HG02571 (cell line): ENCODE results near the gene MAP4K2.
A peak's percentile ranks its signal among the peaks of the same experiment; 100 is the strongest.
"Not testable (repeated sequence)": the region's sequence is repeated elsewhere in the genome, so short reads cannot be mapped to it uniquely, and the experiment has no call there.

Experiments
- ATAC-seq: cut with Tn5 transposase; IDR thresholded peaks from one replicate; pipeline ENCODE4 v1.9.1; 2021; ENCODE audit warnings: mild to moderate bottlenecking, moderate library complexity; ENCODE audit not compliant: unreplicated experiment

MAP4K2 gene

GRCh38 chr11:64803158-64803845 lies at the start of gene MAP4K2:
MAP4K2 (minus strand) TSS chr11:64803214; CDS start chr11:64803149, 65 bp downstream.
- ATAC-seq = peak; percentile 68

- no peak for ATAC-seq
Measured at GRCh38 chr11:64851831-64852351, 48.9 kb upstream of the MAP4K2 start.

- ATAC-seq = peak; percentile 70
Measured at GRCh38 chr11:64850979-64851567, 48.1 kb upstream of the MAP4K2 start.

GRCh38 chr11:64849598-64850356 lies 46.8 kb upstream of the MAP4K2 start:
- no peak for ATAC-seq

GRCh38 chr11:64848826-64849597 lies 46.0 kb upstream of the MAP4K2 start:
- no peak for ATAC-seq

- no peak for ATAC-seq
Measured at GRCh38 chr11:64848214-64848825, 45.3 kb upstream of the MAP4K2 start.

GRCh38 chr11:64846998-64847666 lies 44.1 kb upstream of the MAP4K2 start:
- ATAC-seq = no peak

GRCh38 chr11:64845776-64846129 lies 42.7 kb upstream of the MAP4K2 start:
- not testable (repeated sequence) for ATAC-seq

- ATAC-seq = no peak
Measured at GRCh38 chr11:64845129-64845775, 42.2 kb upstream of the MAP4K2 start.

- no peak for ATAC-seq
Measured at GRCh38 chr11:64844330-64845128, 41.5 kb upstream of the MAP4K2 start, which contains the start of gene CDC42BPG. CDC42BPG (minus strand) TSS chr11:64844653; CDS start chr11:64844569, 84 bp downstream.

GRCh38 chr11:64843686-64844329 lies 40.8 kb upstream of the MAP4K2 start:
- no peak for ATAC-seq

- no peak for ATAC-seq
Measured at GRCh38 chr11:64842851-64843685, 40.1 kb upstream of the MAP4K2 start.

GRCh38 chr11:64842366-64842759 lies 39.3 kb upstream of the MAP4K2 start:
- no peak for ATAC-seq

GRCh38 chr11:64841592-64842365 lies 38.8 kb upstream of the MAP4K2 start:
- ATAC-seq = no peak

- ATAC-seq = no peak
Measured at GRCh38 chr11:64839887-64840782, 37.1 kb upstream of the MAP4K2 start.
